Measurements from ENCODE around the gene SFMBT2.

DNA sequence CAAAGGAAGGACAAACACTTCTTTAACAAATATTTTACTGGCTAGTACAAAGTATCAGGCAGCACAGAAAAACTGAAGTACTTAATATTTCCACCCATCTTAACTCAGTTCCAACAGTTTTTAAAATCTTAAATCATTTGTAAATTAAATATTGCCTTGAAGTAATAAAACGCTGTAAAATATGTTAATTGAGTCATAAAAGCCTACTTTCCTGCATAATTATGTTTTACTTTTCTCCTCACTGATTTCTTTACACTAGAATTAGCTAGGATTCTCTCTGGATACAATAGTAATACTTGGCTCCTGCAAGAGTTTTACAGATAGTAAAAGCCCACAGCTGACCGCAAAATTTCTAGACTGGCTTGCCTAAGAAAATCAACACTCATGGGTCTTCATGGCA lies 74.9 kb downstream of the SFMBT2 start:
- TF ChIP-seq EZH2 (IDR thresholded peaks at IDR 0.05), result no peak
- TF ChIP-seq POLR2AphosphoS5 (IDR thresholded peaks at IDR 0.05; ENCODE audit: borderline replicate concordance, low read depth, low read length), result no peak

All from SK-N-MC (cell line).